ENCODE results near the gene OPN1LW.
"Not testable (repeated sequence)": the region's sequence is repeated elsewhere in the genome, so short reads cannot be mapped to it uniquely, and the experiment has no call there.

GRCh38 chrX:154182296-154182695 is 38.3 kb downstream of the OPN1LW start, which contains the start of gene OPN1MW:
- TF ChIP-seq CTCF (IDR thresholded peaks at IDR 0.05 in 4 of 5, conservative IDR thresholded peaks at IDR 0.05 in 1 of 5); POLR2A (IDR thresholded peaks at IDR 0.05): not testable (repeated sequence)

All from gastrocnemius medialis (tissue), 4 donors.